Mesenchymal stem cell (in vitro differentiated cells and primary cell): ENCODE results near the gene PLLP.

Source experiments
- DNase-seq: peaks from one replicate; pipeline ENCODE4 v3.0.0-alpha.2; 2013
- H2AFZ ChIP-seq: one replicate; pipeline ENCODE4 v1.6.1; 2013; ENCODE audit warnings: low read depth, mild to moderate bottlenecking, control low read depth, inconsistent platforms, low read length, moderate library complexity
- H2AK5ac ChIP-seq: 2 replicates; pipeline ENCODE4 v1.6.1; 2013; ENCODE audit warnings: low read length, moderate library complexity, mild to moderate bottlenecking, inconsistent platforms; ENCODE audit not compliant: severe bottlenecking
- H2BK120ac ChIP-seq: one replicate; pipeline ENCODE4 v1.6.1; 2013; ENCODE audit warnings: low read depth, mild to moderate bottlenecking, inconsistent platforms, low read length, moderate library complexity
- H2BK12ac ChIP-seq, 2 experiments: one replicate each; pipeline ENCODE4 v1.6.1; 2013; ENCODE audit warnings: inconsistent platforms in 2 of 2, low read length in 2 of 2, mild to moderate bottlenecking in 2 of 2, moderate library complexity in 2 of 2, control low read depth in 1 of 2
- H2BK15ac ChIP-seq: one replicate; pipeline ENCODE4 v1.6.1; 2013; ENCODE audit warnings: mild to moderate bottlenecking, low read depth, inconsistent platforms; ENCODE audit not compliant: poor library complexity, severe bottlenecking
- H2BK5ac ChIP-seq: 2 replicates; pipeline ENCODE4 v1.6.1; 2013; ENCODE audit warnings: low read depth, mild to moderate bottlenecking, low read length, control low read depth, inconsistent platforms; ENCODE audit not compliant: poor library complexity, severe bottlenecking
- H3K14ac ChIP-seq, 2 experiments: one replicate each; pipeline ENCODE4 v1.6.1; 2013; ENCODE audit warnings: inconsistent platforms in 2 of 2, low read length in 2 of 2, control low read depth in 1 of 2, mild to moderate bottlenecking in 1 of 2, moderate library complexity in 1 of 2
- H3K18ac ChIP-seq, 2 experiments: one replicate each; pipeline ENCODE4 v1.6.1; 2013; ENCODE audit warnings: inconsistent platforms in 2 of 2, low read length in 2 of 2, control low read depth in 1 of 2, low read depth in 1 of 2, mild to moderate bottlenecking in 1 of 2
- H3K23ac ChIP-seq, 2 experiments: one replicate each; pipeline ENCODE4 v1.6.1; 2013; ENCODE audit warnings: inconsistent platforms in 2 of 2, low read length in 2 of 2, mild to moderate bottlenecking in 2 of 2, moderate library complexity in 2 of 2, control low read depth in 1 of 2
- H3K27ac ChIP-seq: 2 replicates; pipeline ENCODE4 v1.5.1; 2013; ENCODE audit warnings: mild to moderate bottlenecking, moderate library complexity, low read length, control low read depth, inconsistent platforms; ENCODE audit not compliant: poor library complexity, severe bottlenecking
- H3K27me3 ChIP-seq, 2 experiments: 2 replicates each; pipeline versions ENCODE4 v1.6.1 to v1.7.0; 2013; ENCODE audit warnings: low read length in 2 of 2, mild to moderate bottlenecking in 2 of 2, moderate library complexity in 2 of 2, control low read depth in 1 of 2, inconsistent platforms in 1 of 2; ENCODE audit not compliant: control insufficient read depth in 1 of 2, insufficient read depth in 1 of 2
- H3K36me3 ChIP-seq, 2 experiments: 2 replicates each; pipeline versions ENCODE4 v1.6.1 to v1.7.0; 2013; ENCODE audit warnings: low read length in 2 of 2, control low read depth in 1 of 2, inconsistent platforms in 1 of 2, low read depth in 1 of 2, mild to moderate bottlenecking in 1 of 2; ENCODE audit not compliant: insufficient read depth in 2 of 2, control insufficient read depth in 1 of 2
- H3K4ac ChIP-seq, 2 experiments: one replicate each; pipeline ENCODE4 v1.6.1; 2013; ENCODE audit warnings: inconsistent platforms in 2 of 2, low read length in 2 of 2, mild to moderate bottlenecking in 2 of 2, moderate library complexity in 2 of 2, control low read depth in 1 of 2, low read depth in 1 of 2
- H3K4me1 ChIP-seq: 2 replicates; pipeline ENCODE4 v1.6.1; 2013; ENCODE audit warnings: low read depth, low read length, control low read depth; ENCODE audit not compliant: control insufficient read depth, insufficient read depth
- H3K4me2 ChIP-seq: 2 replicates; pipeline ENCODE4 v1.6.1; 2013; ENCODE audit warnings: low read length, mild to moderate bottlenecking, inconsistent platforms; ENCODE audit not compliant: poor library complexity, severe bottlenecking
- H3K4me3 ChIP-seq, 2 experiments: 2 replicates each; pipeline versions ENCODE4 v1.5.1 to v1.7.0; 2013; ENCODE audit warnings: low read length in 2 of 2, mild to moderate bottlenecking in 2 of 2, control low read depth in 1 of 2, low read depth in 1 of 2; ENCODE audit not compliant: insufficient read depth in 1 of 2
- H3K79me1 ChIP-seq: replicated peaks from 2 replicates; pipeline ENCODE4 v1.6.1; 2013; ENCODE audit warnings: mild to moderate bottlenecking, control low read depth, low read length, inconsistent platforms; ENCODE audit not compliant: poor library complexity, severe bottlenecking
- H3K9ac ChIP-seq: 2 replicates; pipeline ENCODE4 v1.7.0; 2013; ENCODE audit warnings: mild to moderate bottlenecking, low read length, moderate library complexity
- H3K9me3 ChIP-seq: 2 replicates; pipeline ENCODE4 v1.7.0; 2013; ENCODE audit warnings: mild to moderate bottlenecking, low read length; ENCODE audit not compliant: control insufficient read depth
- H4K8ac ChIP-seq: one replicate; pipeline ENCODE4 v1.6.1; 2013; ENCODE audit warnings: inconsistent platforms, mild to moderate bottlenecking, low read length, moderate library complexity
- H4K91ac ChIP-seq: one replicate; pipeline ENCODE4 v1.6.1; 2013; ENCODE audit warnings: mild to moderate bottlenecking, low read length, inconsistent platforms
- WGBS: methylation state at CpG from one replicate; pipeline ENCODE4 v1.1.7; 2013; ENCODE audit warnings: mixed read lengths; 5-methylcytosine and 5-hydroxymethylcytosine counted together

Gene PLLP

GRCh38 chr16:57245472-57246113 lies 38.9 kb downstream of the PLLP start:
- H2AK5ac ChIP-seq = no peak overlapping the region
- H3K23ac ChIP-seq = peak overlapping the region in 1 of 2 experiments; percentile 93
- peaks cover 13% of the 10 kb centered on the region for H3K79me1 ChIP-seq
- peak overlapping the region; percentile 73 for H3K4me2 ChIP-seq
- WGBS = 6% methylated on average over 21 of the region's 28 CpGs
- peak overlapping the region; percentile 72 for H3K27ac ChIP-seq
- H3K9ac ChIP-seq = peak overlapping the region; percentile 86
- H3K4ac ChIP-seq = peak overlapping the region; percentile 73 to 98
- peak overlapping the region; percentile 90 to 100 for H3K14ac ChIP-seq
- no peaks in the 10 kb centered on the region for H3K9me3 ChIP-seq
- H3K36me3 ChIP-seq = peaks cover 13 to 43% of the 10 kb centered on the region in 2 experiments
- peak overlapping the region; percentile 59 for H2AFZ ChIP-seq
- H3K4me3 ChIP-seq = peak overlapping the region; percentile 87 to 94
- H2BK5ac ChIP-seq = peak overlapping the region; percentile 51
- peak overlapping the region; percentile 83 for H4K91ac ChIP-seq
- H2BK120ac ChIP-seq = peak overlapping the region; percentile 84
- no peaks in the 10 kb centered on the region for H3K27me3 ChIP-seq
- H3K18ac ChIP-seq = peak overlapping the region; percentile 91 to 95
- peak overlapping the region; percentile 52 for H2BK15ac ChIP-seq
- H4K8ac ChIP-seq = peak overlapping the region; percentile 96
- peak; percentile 24 for DNase-seq
- no peaks in the 10 kb centered on the region for H3K4me1 ChIP-seq
- H2BK12ac ChIP-seq = no peak overlapping the region

GRCh38 chr16:57244767-57245471 lies 39.6 kb downstream of the PLLP start, which contains the start of gene ARL2BP:
Gene ARL2BP (plus strand): TSS chr16:57245259. CDS start chr16:57245368, 109 bp downstream.
- Histone ChIP-seq H3K9ac (peak within 1 kb of the TSS; percentile 86), H3K36me3 (peaks cover 7 to 42% of the 10 kb centered on the region in 2 experiments), H4K8ac (peak within 1 kb of the TSS; percentile 96), H3K14ac (peak within 1 kb of the TSS; percentile 90 to 100), H2BK120ac (peak within 1 kb of the TSS; percentile 84), H2BK5ac (peak within 1 kb of the TSS; percentile 51), H2AFZ (peak within 1 kb of the TSS; percentile 59), H3K4me1 (no peaks in the 10 kb centered on the region), H3K18ac (peak within 1 kb of the TSS; percentile 91 to 95), H3K4me2 (peak within 1 kb of the TSS; percentile 80), H3K9me3 (no peaks in the 10 kb centered on the region), H2BK15ac (peak within 1 kb of the TSS; percentile 52), H4K91ac (peak within 1 kb of the TSS; percentile 83), H3K27me3 (no peaks in the 10 kb centered on the region), H3K4ac (peak within 1 kb of the TSS; percentile 73 to 98), H2AK5ac (no peak within 1 kb of the TSS), H3K23ac (peak within 1 kb of the TSS in 1 of 2 experiments; percentile 93), H3K79me1 (peaks cover 13% of the 10 kb centered on the region), H3K27ac (peak within 1 kb of the TSS; percentile 81), H2BK12ac (no peak within 1 kb of the TSS), H3K4me3 (peak within 1 kb of the TSS; percentile 87 to 94)
- DNase-seq = peak; percentile 98
- under 1% methylated on average over 67 of the region's 77 CpGs for WGBS

- Histone ChIP-seq H2BK12ac (no peak overlapping the region), H3K14ac (no peak overlapping the region), H2AK5ac (no peak overlapping the region), H3K9me3 (no peaks in the 10 kb centered on the region), H3K79me1 (peaks cover 12% of the 10 kb centered on the region), H3K27me3 (no peaks in the 10 kb centered on the region), H3K4ac (peak overlapping the region in 1 of 2 experiments; percentile 19), H3K27ac (peak overlapping the region; percentile 81), H3K23ac (no peak overlapping the region), H3K4me1 (no peaks in the 10 kb centered on the region), H3K4me2 (peak overlapping the region; percentile 80), H3K9ac (peak overlapping the region; percentile 86), H2BK5ac (no peak overlapping the region), H3K18ac (peak overlapping the region; percentile 6 to 59), H4K8ac (peak overlapping the region; percentile 82), H2BK15ac (no peak overlapping the region), H2AFZ (no peak overlapping the region), H3K36me3 (peaks cover 4 to 42% of the 10 kb centered on the region in 2 experiments), H4K91ac (no peak overlapping the region), H2BK120ac (peak overlapping the region; percentile 39), H3K4me3 (peak overlapping the region in 1 of 2 experiments; percentile 94)
- WGBS = 6% methylated on average over 8 of the region's 9 CpGs
- DNase-seq = no peak
Measured at GRCh38 chr16:57244463-57244766, 40.1 kb downstream of the PLLP start.

- peaks cover 8% of the 10 kb centered on the region for H3K79me1 ChIP-seq
- no peak overlapping the region for H4K8ac ChIP-seq
- no peak overlapping the region for H3K4me2 ChIP-seq
- H3K18ac ChIP-seq = no peak overlapping the region
- no peak overlapping the region for H2AFZ ChIP-seq
- no peak overlapping the region for H2BK15ac ChIP-seq
- H2BK120ac ChIP-seq = no peak overlapping the region
- H3K4ac ChIP-seq = peak overlapping the region in 1 of 2 experiments; percentile 15
- peaks cover 0 to 42% of the 10 kb centered on the region in 2 experiments for H3K36me3 ChIP-seq
- H2BK5ac ChIP-seq = no peak overlapping the region
- no peaks in the 10 kb centered on the region for H3K9me3 ChIP-seq
- H3K4me3 ChIP-seq = no peak overlapping the region
- H2AK5ac ChIP-seq = no peak overlapping the region
- no peak for DNase-seq
- H3K14ac ChIP-seq = no peak overlapping the region
- no peaks in the 10 kb centered on the region for H3K27me3 ChIP-seq
- no peaks in the 10 kb centered on the region for H3K4me1 ChIP-seq
- 100% methylated on average over 2 of the region's 2 CpGs for WGBS
- no peak overlapping the region for H3K27ac ChIP-seq
- no peak overlapping the region for H4K91ac ChIP-seq
- H3K23ac ChIP-seq = no peak overlapping the region
- H2BK12ac ChIP-seq = no peak overlapping the region
- H3K9ac ChIP-seq = no peak overlapping the region
Measured at GRCh38 chr16:57242650-57243049, 41.8 kb downstream of the PLLP start.
